Germinal center (tissue), 1 donor: ENCODE data around the gene OR7C1.
"Not testable (repeated sequence)": the region's sequence is repeated elsewhere in the genome, so short reads cannot be mapped to it uniquely, and the experiment has no call there.

ENCODE experiments used
- DNase-seq: peaks from one replicate; pipeline ENCODE4 v3.0.0; 2012; ENCODE audit warnings: mixed read lengths, low spot score

Gene OR7C1

DNA sequence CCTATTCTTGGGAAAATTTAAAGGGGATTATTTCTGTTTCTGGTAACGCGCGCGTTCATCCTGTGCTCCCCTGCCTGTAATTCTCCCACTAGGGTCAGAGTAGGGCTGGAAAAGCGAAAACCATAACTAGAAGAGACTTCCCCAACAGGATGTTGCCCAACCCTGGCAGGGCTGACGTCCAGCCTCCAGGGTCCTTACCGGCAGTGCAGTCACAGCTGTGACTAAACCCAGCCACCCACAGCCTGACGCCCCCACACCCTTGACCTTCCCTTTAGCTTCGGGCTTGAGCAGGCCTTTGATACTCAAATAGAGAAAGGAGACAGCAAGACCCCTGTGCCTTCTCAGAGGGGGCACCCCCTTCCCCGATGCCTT, 50.3 kb downstream of the OR7C1 start:
- DNase-seq = not testable (repeated sequence)

DNA sequence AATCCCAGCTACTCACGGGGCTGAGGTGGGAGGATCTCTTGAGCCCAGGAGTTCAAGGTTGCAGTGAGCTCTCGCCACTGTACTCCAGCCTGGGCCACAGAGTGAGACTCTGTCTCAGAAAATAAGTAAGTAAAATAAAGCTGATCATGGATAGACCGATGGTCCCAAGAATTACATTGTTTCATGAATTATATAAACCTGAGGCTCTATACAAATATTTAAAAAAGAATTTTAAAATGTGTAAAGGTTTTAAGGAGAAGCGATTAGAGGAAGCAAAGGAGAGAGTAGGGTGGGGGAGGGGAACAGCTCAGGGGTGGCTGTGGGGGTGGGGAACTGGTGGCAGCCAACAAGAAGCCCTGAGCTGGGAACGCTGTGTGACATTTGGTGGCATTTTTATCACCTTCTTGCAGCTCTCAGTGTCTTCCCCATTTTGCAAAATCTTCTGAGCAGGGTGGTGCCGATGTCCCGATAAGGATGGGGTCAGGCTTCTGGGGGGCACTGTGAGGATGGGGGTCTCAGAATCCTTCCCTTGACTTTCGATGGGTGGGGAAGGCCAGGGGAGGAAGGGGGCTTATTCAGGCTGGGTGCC, 51.5 kb downstream of the OR7C1 start:
- not testable (repeated sequence) for DNase-seq

- DNase-seq = no peak
Measured at GRCh38 chr19:14782626-14783409, 52.2 kb downstream of the OR7C1 start.

GRCh38 chr19:14781713-14782536, 53.1 kb downstream of the OR7C1 start:
- not testable (repeated sequence) for DNase-seq

DNA sequence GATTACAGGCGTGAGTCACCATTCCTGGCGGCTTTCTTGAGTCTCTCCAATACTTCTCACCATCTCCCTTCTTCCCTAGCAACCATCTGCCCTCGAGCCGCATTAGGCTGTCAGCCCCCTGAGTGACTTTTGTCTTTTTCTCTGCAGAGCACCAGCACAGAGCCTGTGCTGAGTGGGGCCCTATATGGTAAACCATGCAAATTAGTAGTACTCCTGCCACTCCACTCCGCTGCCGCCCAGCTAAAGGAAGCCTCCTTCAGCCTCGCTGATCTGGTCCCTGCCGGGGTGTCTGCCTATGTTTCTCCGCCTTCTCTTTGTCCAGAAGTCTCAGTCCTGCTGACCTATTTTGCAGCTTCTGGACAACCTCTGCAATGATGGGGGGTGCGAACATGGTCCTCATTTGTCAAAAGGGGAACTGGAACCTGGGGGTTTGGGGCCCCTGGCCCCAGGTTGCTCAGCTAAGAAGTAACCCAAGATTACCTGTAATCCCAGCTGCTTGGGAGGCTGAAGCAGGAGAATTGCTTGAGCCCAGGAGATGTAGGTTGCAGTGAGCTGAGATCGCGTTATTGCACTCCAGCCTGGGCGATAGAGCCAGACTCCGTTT, 54.3 kb downstream of the OR7C1 start:
- DNase-seq = not testable (repeated sequence)

DNA sequence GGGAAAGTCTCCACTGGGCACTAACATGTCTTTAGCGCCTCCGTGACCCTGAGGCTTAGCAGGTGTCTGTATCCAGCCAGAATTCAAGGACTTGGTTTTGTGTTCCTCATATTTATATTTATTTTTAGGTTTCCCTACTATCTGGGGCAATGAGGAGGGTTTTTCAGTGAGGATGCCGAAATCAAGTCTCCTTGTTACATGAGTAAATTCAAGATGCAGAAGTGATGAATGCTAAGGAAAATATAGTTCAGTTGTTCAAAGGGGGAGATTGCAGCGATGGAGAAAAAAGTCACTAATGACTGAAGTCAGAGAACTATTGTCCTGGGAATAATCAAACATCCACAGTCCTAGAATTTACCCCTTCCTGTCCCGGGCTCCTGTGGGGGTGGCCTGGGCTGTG, 55.8 kb downstream of the OR7C1 start:
- DNase-seq = no peak

DNA sequence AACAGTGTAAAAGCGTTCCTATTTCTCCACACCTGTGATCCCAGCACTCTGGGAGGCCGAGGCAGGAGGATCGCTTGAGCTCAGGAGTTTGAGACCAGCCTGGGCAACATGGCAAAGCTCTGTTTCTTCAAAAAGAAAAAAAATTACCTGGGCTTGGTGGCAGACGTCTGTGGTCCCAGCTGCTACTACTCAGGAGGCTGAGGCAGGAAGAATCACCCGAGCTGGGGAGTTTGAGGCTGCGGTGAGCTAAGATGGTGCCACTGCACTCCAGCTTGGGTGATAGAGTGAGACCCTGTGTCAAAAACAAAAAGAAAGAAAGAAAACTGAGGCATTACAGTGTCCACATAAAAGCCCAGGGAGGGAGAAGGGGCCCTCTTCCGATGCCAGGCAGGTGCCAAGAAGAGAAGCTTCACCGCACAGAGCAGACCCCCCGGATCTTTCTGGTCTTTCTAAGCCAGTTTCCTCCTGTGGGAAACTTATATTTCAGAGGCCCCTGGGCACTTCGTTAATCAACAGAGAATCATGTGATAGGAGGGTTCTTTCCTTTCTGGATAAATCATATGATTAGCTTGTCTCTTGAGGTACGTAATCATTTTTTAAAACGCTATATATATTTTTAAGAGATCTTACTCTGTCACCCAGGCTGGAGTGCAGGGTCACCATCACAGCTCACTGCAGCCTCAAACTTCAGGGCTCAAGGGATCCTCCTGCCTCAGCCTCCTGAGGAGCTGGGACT, 56.7 kb downstream of the OR7C1 start, which contains the start of gene ADGRE2:
ADGRE2 (minus strand) TSS at position 451 of the 736 bp plus-strand sequence. CDS start 1,804 bp downstream, outside the sequence.
- not testable (repeated sequence) for DNase-seq

GRCh38 chr19:14777645-14778044, 57.3 kb downstream of the OR7C1 start:
- not testable (repeated sequence) for DNase-seq

- DNase-seq = no peak
Measured at GRCh38 chr19:14775869-14776586, 59.0 kb downstream of the OR7C1 start.

DNA sequence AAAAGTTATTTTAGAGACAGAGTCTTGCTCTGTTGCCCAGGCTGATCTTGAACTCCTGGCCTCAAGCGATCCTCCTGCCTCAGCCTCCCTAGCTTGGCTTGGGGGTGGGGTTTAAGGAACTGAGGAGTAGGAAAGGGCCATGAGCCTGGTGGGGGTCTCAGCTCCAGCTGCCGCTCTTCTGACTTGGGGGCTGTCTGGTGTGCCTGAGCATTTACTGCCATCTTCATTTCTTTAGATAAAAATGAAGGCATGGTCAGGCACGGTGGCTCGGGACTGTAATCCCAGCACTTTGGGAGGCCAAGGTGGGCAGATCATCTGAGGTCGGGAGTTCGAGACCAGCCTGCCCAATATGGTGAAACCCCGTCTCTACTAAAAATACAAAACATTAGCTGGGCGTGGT, 59.7 kb downstream of the OR7C1 start:
- not testable (repeated sequence) for DNase-seq

DNA sequence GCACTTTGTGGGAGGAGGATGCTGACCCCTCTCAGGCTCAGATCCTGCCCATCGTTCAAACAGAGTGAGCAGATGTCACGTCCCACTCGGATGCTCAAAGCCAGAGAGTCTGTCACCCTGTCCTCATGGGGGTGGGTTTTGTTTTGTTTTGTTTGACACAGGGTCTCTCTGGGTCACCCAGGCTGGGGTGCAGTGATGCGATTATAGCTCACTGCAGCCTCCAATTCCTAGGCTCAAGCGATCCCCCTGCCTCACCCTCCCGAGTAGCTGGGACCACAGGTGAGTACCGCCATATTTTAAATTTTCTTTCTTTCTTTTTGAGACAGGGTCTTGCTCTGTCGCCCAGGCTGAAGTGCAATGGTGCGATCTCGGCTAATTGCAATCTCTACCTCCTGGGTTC, 60.6 kb downstream of the OR7C1 start:
- no peak for DNase-seq

GRCh38 chr19:14773722-14774121, 61.3 kb downstream of the OR7C1 start:
- DNase-seq = not testable (repeated sequence)

- DNase-seq = no peak
Measured at GRCh38 chr19:14772995-14773394, 62.0 kb downstream of the OR7C1 start.

GRCh38 chr19:14772467-14772866, 62.5 kb downstream of the OR7C1 start:
- DNase-seq = no peak

DNA sequence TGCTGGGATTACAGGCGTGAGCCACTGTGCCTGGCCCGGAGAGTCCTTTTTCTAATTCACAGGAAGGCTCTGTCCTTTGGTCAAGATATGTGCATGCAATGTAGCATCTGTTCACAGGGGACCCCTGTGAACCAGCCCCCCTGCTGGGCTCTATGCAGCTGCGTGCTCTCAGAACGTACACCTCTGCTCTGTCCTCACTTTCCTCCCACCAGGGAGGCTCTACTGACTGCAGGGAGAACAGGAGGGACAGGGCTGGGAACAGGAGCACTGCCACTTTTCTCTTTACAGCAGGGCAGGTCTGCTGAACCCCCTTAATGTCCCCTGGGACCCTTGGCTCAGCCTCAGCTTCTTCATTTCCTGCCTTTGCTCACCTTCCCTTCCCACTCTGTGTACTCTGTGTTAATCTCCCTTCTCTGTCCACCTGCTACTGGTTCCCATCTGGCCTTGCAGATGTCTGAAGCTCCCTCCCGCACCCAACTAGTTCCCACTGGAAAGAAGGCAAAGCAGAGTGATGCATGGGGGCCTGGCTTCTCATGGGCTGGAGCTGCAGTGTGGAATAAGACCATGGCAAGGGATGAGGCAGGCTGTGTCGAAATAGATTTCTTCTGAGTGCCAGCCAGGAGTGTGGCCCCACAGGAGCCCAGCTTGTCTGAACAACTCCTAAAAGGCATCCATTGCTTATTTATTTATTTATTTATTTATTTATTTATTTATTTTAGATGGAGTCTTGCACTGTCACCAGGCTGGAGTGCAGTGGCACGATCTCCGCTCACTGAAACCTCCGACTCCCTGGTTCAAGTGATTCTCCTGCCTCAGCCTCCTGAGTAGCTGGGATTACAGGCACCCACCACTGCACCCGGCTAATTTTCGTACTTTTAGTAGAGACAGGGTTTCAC, 63.8 kb downstream of the OR7C1 start:
- DNase-seq = no peak

- no peak for DNase-seq
Measured at GRCh38 chr19:14770136-14770535, 64.8 kb downstream of the OR7C1 start.

GRCh38 chr19:14769201-14769600, 65.8 kb downstream of the OR7C1 start:
- DNase-seq = no peak

DNA sequence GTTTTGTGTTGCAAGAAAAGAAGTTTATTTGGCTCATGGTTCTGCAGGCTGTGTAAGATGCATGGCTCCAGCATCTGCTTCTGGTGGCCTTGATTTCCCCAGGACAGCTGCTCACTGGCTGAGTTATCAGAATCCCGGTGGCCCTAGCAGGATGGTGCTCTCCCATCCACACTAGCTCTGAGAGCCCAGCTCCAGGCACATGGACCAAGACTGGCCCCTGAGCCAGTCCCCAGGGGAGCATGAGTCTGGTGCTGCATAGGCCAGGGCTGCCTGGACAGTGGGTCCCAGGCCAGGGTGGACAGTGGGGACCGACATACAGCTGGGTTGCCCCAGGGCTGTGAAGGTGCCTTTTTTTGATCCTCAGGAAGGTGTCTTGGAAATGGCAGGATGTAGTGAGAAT, 67.0 kb downstream of the OR7C1 start:
- DNase-seq = no peak

GRCh38 chr19:14767466-14767971, 67.5 kb downstream of the OR7C1 start:
- DNase-seq = no peak

GRCh38 chr19:14765841-14766240, 69.1 kb downstream of the OR7C1 start:
- not testable (repeated sequence) for DNase-seq
